Liver (tissue), 9 donors: ENCODE measurements around the gene ADGRA3. TPM values are rescaled to one million over a fixed set of nuclear protein-coding genes. Genes with fewer than 3 reads are reported as not detected.

Experiments
- DNase-seq: peaks from one replicate; pipeline ENCODE4 v3.0.0-alpha.2; 2017; ENCODE audit warnings: low spot score
- H3K27ac ChIP-seq, 2 donors: one replicate each; pipeline ENCODE4 v1.7.0; 2013; ENCODE audit warnings: inconsistent platforms in 2 of 2, low read length in 2 of 2, control low read depth in 1 of 2, low read depth in 1 of 2, mild to moderate bottlenecking in 1 of 2
- H3K27me3 ChIP-seq, 4 donors: one replicate each; pipeline versions ENCODE4 v1.6.1 to v1.7.0; 2013; ENCODE audit warnings: low read length in 3 of 4, inconsistent platforms in 1 of 4, mild to moderate bottlenecking in 1 of 4, moderate library complexity in 1 of 4; ENCODE audit not compliant: control insufficient read depth in 4 of 4, insufficient read depth in 4 of 4
- H3K36me3 ChIP-seq, 4 donors: one replicate each; pipeline versions ENCODE4 v1.6.1 to v1.7.0; 2013; ENCODE audit warnings: low read length in 3 of 4, mild to moderate bottlenecking in 3 of 4, low read depth in 1 of 4, moderate library complexity in 1 of 4; ENCODE audit not compliant: control insufficient read depth in 4 of 4, insufficient read depth in 3 of 4
- H3K4me1 ChIP-seq, 4 donors: one replicate each; pipeline versions ENCODE4 v1.6.1 to v1.7.0; 2013; ENCODE audit warnings: low read length in 3 of 4, mild to moderate bottlenecking in 3 of 4, moderate library complexity in 1 of 4; ENCODE audit not compliant: control insufficient read depth in 4 of 4, insufficient read depth in 4 of 4
- H3K4me3 ChIP-seq, 3 donors: one replicate each; pipeline versions ENCODE4 v1.6.1 to v1.7.0; 2013; ENCODE audit warnings: low read length in 3 of 3, control low read depth in 1 of 3, low read depth in 1 of 3, mild to moderate bottlenecking in 1 of 3
- H3K9ac ChIP-seq, 2 donors: one replicate each; pipeline ENCODE4 v1.7.0; 2013; ENCODE audit warnings: low read length in 2 of 2, mild to moderate bottlenecking in 2 of 2, moderate library complexity in 2 of 2, control low read depth in 1 of 2, low read depth in 1 of 2
- H3K9me3 ChIP-seq, 4 donors: one replicate each; pipeline versions ENCODE4 v1.6.1 to v1.7.0; 2013; ENCODE audit warnings: low read length in 3 of 4; ENCODE audit not compliant: control insufficient read depth in 4 of 4
- FOXA2 ChIP-seq: IDR thresholded peaks from 2 replicates; pipeline ENCODE4 v1.6.1; 2016; ENCODE audit warnings: antibody characterized with exemption
- HNF4A ChIP-seq, 2 donors: conservative IDR thresholded peaks; 2 replicates each; pipeline ENCODE4 v1.6.1; 2016; ENCODE audit warnings: antibody characterized with exemption in 2 of 2, mild to moderate bottlenecking in 2 of 2
- HNF4G ChIP-seq: IDR thresholded peaks from 2 replicates; pipeline ENCODE4 v1.6.1; 2016; ENCODE audit warnings: antibody characterized with exemption
- NR2F2 ChIP-seq: IDR thresholded peaks from 2 replicates; pipeline ENCODE4 v1.6.1; 2016; ENCODE audit warnings: antibody characterized with exemption
- RAD21 ChIP-seq, 2 donors: IDR thresholded peaks; 2 replicates each; pipeline ENCODE4 v1.6.1; 2016; ENCODE audit warnings: antibody characterized with exemption in 2 of 2, mild to moderate bottlenecking in 2 of 2
- SP1 ChIP-seq: IDR thresholded peaks from 2 replicates; pipeline ENCODE4 v1.6.1; 2018; ENCODE audit warnings: antibody characterized with exemption, mild to moderate bottlenecking
- TAF1 ChIP-seq: conservative IDR thresholded peaks from 2 replicates; pipeline ENCODE4 v1.6.1; 2016; ENCODE audit warnings: antibody characterized with exemption, mild to moderate bottlenecking
- YY1 ChIP-seq: IDR thresholded peaks from 2 replicates; pipeline ENCODE4 v1.6.1; 2016; ENCODE audit warnings: antibody characterized with exemption, mild to moderate bottlenecking
- WGBS: extraction: QIAGEN DNeasy Blood & Tissue Kit; methylation state at CpG from one replicate; pipeline ENCODE4 v1.1.7; 2013; 5-methylcytosine and 5-hydroxymethylcytosine counted together
- polyA plus RNA-seq, 2 donors: library from polyadenylated mRNA; stranded (reverse) in 1 of 2; unstranded in 1 of 2; fragments of 200-250 nt in 1 of 2; fragments of >200 nt in 1 of 2; fragmentation: Nextera tagmentation in 1 of 2; extraction: Ambion mirVana in 1 of 2; gene quantifications; one replicate each; pipeline versions ENCODE4 v1.2.1 to v1.2.3, GENCODE V29; 2013 to 2015
- total RNA-seq, 2 donors: library from RNA; depleted of rRNA; stranded (reverse); fragments of >200 nt; gene quantifications; one replicate each; pipeline ENCODE4 v1.2.3, GENCODE V29; 2014
- TF ChIP-seq, protein P1 (sequence below): IDR thresholded peaks from 2 replicates; pipeline ENCODE4 v1.6.1; 2016; ENCODE audit warnings: antibody characterized with exemption
- TF ChIP-seq, protein P2 (sequence below): IDR thresholded peaks from 2 replicates; pipeline ENCODE4 v1.6.1; 2016; ENCODE audit warnings: antibody characterized with exemption
- TF ChIP-seq, protein P3 (sequence below): IDR thresholded peaks from 2 replicates; pipeline ENCODE4 v1.6.1; 2016; ENCODE audit warnings: antibody characterized with exemption
- TF ChIP-seq, protein P4 (sequence below): fragments of 150-350 bp; IDR thresholded peaks from 2 replicates; pipeline ENCODE4 v1.5.1; 2017; ENCODE audit warnings: improper control_type of control experiment, low read depth, low read length; ENCODE audit not compliant: missing input control
- donor health status: healthy.
- donor health status: healthy.
- donor health status: healthy.
- donor health status: healthy.
- donor health status: healthy.

ADGRA3 gene
- total and polyA plus RNA-seq, 4 donors, result 15.2 to 239 (median 32.6) TPM

DNA sequence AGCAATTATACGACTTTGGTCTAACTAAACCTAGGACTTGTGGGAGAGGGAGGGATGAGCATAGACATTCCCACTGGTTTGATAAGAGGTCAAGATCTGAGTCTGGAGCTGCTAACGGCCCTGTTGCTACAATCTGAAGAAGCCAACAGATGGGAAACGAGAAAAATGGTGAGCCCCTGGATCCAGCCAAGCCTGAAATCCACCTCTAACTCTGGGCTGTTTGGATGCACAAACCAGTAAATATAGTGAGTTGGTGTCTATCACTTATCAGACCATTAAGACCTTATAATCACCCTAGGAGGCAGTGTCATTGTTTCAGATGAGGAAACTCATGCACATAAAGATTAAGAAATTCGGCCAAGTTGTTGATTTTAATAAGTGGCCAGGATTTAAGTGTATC lies 50.5 kb downstream of the ADGRA3 start:
- TF ChIP-seq NR2F2, result no peak
- TF ChIP-seq, protein P1, sequence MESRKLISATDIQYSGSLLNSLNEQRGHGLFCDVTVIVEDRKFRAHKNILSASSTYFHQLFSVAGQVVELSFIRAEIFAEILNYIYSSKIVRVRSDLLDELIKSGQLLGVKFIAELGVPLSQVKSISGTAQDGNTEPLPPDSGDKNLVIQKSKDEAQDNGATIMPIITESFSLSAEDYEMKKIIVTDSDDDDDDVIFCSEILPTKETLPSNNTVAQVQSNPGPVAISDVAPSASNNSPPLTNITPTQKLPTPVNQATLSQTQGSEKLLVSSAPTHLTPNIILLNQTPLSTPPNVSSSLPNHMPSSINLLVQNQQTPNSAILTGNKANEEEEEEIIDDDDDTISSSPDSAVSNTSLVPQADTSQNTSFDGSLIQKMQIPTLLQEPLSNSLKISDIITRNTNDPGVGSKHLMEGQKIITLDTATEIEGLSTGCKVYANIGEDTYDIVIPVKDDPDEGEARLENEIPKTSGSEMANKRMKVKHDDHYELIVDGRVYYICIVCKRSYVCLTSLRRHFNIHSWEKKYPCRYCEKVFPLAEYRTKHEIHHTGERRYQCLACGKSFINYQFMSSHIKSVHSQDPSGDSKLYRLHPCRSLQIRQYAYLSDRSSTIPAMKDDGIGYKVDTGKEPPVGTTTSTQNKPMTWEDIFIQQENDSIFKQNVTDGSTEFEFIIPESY, result no peak
- no peak for TF ChIP-seq HNF4A (conservative IDR thresholded peaks at IDR 0.05)
- TF ChIP-seq SP1, result no peak
- no peak for TF ChIP-seq RAD21 (IDR thresholded peaks at IDR 0.05)
- no peak for TF ChIP-seq HNF4G
- TF ChIP-seq YY1, result no peak
- TF ChIP-seq, protein P2, sequence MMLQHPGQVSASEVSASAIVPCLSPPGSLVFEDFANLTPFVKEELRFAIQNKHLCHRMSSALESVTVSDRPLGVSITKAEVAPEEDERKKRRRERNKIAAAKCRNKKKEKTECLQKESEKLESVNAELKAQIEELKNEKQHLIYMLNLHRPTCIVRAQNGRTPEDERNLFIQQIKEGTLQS, result no peak
- Histone ChIP-seq H3K9me3 (no peaks in the 10 kb centered on the region), H3K9ac (no peak overlapping the region), H3K4me3 (no peak overlapping the region), H3K4me1 (no peaks in the 10 kb centered on the region), H3K27me3 (no peaks in the 10 kb centered on the region), H3K27ac (no peak overlapping the region), H3K36me3 (peaks cover 0 to 2% (median 0%) of the 10 kb centered on the region in 4 donors)
- 89% methylated on average over 4 of the region's 4 CpGs for WGBS
- no peak for DNase-seq

DNA sequence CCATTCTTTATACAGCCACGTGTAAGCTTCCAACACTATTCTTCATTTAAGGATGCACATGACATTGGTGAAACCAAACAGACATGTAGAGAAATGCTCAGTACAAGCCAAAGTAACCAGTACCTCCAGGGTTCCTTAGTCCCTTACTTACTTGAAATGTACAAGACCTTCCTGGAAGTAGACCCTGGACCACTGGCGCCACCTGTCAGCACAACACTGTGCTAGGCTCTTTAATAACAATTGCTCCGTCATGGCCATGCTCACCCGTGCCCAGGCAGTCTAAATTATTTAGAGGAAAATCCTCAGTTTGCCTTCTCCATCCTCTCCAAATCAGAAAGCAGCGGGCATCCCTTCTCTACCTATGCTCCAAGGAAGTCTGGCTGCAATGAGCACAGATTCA lies 52.7 kb downstream of the ADGRA3 start:
- H3K36me3 ChIP-seq, result peaks cover 0 to 7% (median 0%) of the 10 kb centered on the region in 4 donors
- H3K27ac ChIP-seq, result no peak overlapping the region
- no peaks in the 10 kb centered on the region for H3K4me1 ChIP-seq
- DNase-seq, result no peak
- H3K9ac ChIP-seq, result no peak overlapping the region
- TF ChIP-seq YY1, result no peak
- TF ChIP-seq, protein P3, sequence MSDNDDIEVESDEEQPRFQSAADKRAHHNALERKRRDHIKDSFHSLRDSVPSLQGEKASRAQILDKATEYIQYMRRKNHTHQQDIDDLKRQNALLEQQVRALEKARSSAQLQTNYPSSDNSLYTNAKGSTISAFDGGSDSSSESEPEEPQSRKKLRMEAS, result no peak
- TF ChIP-seq RAD21 (IDR thresholded peaks at IDR 0.05), result peak; percentile 40 to 54
- TF ChIP-seq, protein P4, sequence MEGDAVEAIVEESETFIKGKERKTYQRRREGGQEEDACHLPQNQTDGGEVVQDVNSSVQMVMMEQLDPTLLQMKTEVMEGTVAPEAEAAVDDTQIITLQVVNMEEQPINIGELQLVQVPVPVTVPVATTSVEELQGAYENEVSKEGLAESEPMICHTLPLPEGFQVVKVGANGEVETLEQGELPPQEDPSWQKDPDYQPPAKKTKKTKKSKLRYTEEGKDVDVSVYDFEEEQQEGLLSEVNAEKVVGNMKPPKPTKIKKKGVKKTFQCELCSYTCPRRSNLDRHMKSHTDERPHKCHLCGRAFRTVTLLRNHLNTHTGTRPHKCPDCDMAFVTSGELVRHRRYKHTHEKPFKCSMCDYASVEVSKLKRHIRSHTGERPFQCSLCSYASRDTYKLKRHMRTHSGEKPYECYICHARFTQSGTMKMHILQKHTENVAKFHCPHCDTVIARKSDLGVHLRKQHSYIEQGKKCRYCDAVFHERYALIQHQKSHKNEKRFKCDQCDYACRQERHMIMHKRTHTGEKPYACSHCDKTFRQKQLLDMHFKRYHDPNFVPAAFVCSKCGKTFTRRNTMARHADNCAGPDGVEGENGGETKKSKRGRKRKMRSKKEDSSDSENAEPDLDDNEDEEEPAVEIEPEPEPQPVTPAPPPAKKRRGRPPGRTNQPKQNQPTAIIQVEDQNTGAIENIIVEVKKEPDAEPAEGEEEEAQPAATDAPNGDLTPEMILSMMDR, result peak; percentile 5
- no peaks in the 10 kb centered on the region for H3K9me3 ChIP-seq
- no peak overlapping the region for H3K4me3 ChIP-seq
- no peaks in the 10 kb centered on the region for H3K27me3 ChIP-seq
- WGBS, result 95% methylated on average over 5 of the region's 5 CpGs

DNA sequence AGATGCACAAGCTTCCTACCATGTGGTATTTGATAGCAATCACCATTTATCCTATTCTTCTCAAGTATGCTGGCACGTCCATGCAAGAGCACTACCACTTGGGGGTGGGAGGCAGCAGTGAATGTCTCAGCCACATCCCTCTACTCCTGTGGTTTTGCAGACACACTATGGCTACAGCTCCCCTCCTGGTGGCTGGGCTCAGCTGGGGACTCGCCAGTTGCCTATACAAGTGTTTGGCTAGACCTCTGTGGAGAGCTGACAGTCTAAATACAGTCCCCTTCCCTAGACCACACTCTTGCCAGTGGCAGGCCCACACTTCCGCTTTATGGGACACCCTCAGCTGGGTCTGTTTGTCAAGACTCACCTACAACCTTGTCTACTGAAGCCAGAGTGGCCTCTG lies 53.2 kb downstream of the ADGRA3 start:
- 96% methylated on average over 3 of the region's 3 CpGs for WGBS
- Histone ChIP-seq H3K27ac (no peak overlapping the region), H3K9me3 (no peaks in the 10 kb centered on the region), H3K36me3 (peaks cover 0 to 8% (median 0%) of the 10 kb centered on the region in 4 donors), H3K4me1 (no peaks in the 10 kb centered on the region), H3K9ac (no peak overlapping the region), H3K4me3 (no peak overlapping the region), H3K27me3 (no peaks in the 10 kb centered on the region)
- TF ChIP-seq TAF1 (no peak), FOXA2 (no peak)
- TF ChIP-seq, protein P4, result no peak
- TF ChIP-seq, protein P2, result no peak
- no peak for DNase-seq
